ENCODE results near the gene KRTAP6-1. TPM values are rescaled to one million over a fixed set of nuclear protein-coding genes. Genes with fewer than 3 reads are reported as not detected.

The KRTAP6-1 gene
- total and polyA plus RNA-seq, 2 experiments from 2014 or later: not detected

GRCh38 chr21:30612132-30612531 lies 1.6 kb downstream of the KRTAP6-1 start:
- in situ Hi-C loops (cut with MboI): no loop called here
- WGBS, 2 experiments (ENCODE audit: low coverage in 1 of 2, low lambda C conversion rate in 2 of 2, missing lambda C conversion rate in 2 of 2): 38 to 44% methylated on average over 2 of the region's 2 CpGs
- no peak overlapping the region for H3K4me3 ChIP-seq

GRCh38 chr21:30605968-30606367 lies 7.8 kb downstream of the KRTAP6-1 start:
- no peak overlapping the region for H3K9ac ChIP-seq
- H3K9me3 ChIP-seq (ENCODE audit: low read depth): peaks cover 9% of the 10 kb centered on the region
- no peak overlapping the region for H3K4me3 ChIP-seq
- WGBS, 2 experiments (ENCODE audit: low coverage in 1 of 2, low lambda C conversion rate in 2 of 2, missing lambda C conversion rate in 2 of 2): 30 to 32% methylated on average over 2 of the region's 2 CpGs
- in situ Hi-C loops (cut with MboI): no loop called here
- no peaks in the 10 kb centered on the region for H3K4me1 ChIP-seq (ENCODE audit: insufficient read depth)
- no peak overlapping the region for H2AFZ ChIP-seq
- no peak overlapping the region for H3K27ac ChIP-seq
- no peaks in the 10 kb centered on the region for H3K79me2 ChIP-seq (ENCODE audit: insufficient read depth)
- no peak for TF ChIP-seq EZH2phosphoT487 (IDR thresholded peaks at IDR 0.05; ENCODE audit: insufficient read depth, low read depth)
- TF ChIP-seq EZH2 (IDR thresholded peaks at IDR 0.05; ENCODE audit: insufficient read depth, poor library complexity, severe bottlenecking): no peak
- H3F3A ChIP-seq (ENCODE audit: insufficient read depth): no peaks in the 10 kb centered on the region
- no peak for DNase-seq
- H3K4me2 ChIP-seq (ENCODE audit: unreplicated experiment): no peak overlapping the region
- H3K9me2 ChIP-seq (ENCODE audit: insufficient read depth): no peaks in the 10 kb centered on the region
- no peaks in the 10 kb centered on the region for H4K20me1 ChIP-seq (ENCODE audit: insufficient read depth)
- H3K27me3 ChIP-seq (replicated peaks; ENCODE audit: insufficient read depth): no peaks in the 10 kb centered on the region
- H3K36me3 ChIP-seq (ENCODE audit: low read depth): no peaks in the 10 kb centered on the region

More at GRCh38 chr21:30612132-30612531, 1.6 kb downstream of the KRTAP6-1 start:
- no peak overlapping the region for H3K4me2 ChIP-seq (ENCODE audit: unreplicated experiment)
- H3K27me3 ChIP-seq (replicated peaks; ENCODE audit: insufficient read depth): no peaks in the 10 kb centered on the region
- no peaks in the 10 kb centered on the region for H4K20me1 ChIP-seq (ENCODE audit: insufficient read depth)
- H3K4me1 ChIP-seq (ENCODE audit: insufficient read depth): no peaks in the 10 kb centered on the region
- no peaks in the 10 kb centered on the region for H3K36me3 ChIP-seq (ENCODE audit: low read depth)
- no peaks in the 10 kb centered on the region for H3K9me2 ChIP-seq (ENCODE audit: insufficient read depth)
- TF ChIP-seq EZH2 (IDR thresholded peaks at IDR 0.05; ENCODE audit: insufficient read depth, poor library complexity, severe bottlenecking) (no peak), EZH2phosphoT487 (IDR thresholded peaks at IDR 0.05; ENCODE audit: insufficient read depth, low read depth) (no peak)
- H3K79me2 ChIP-seq (ENCODE audit: insufficient read depth): no peaks in the 10 kb centered on the region
- no peak overlapping the region for H3K27ac ChIP-seq
- H3K9me3 ChIP-seq (ENCODE audit: low read depth): peaks cover 5% of the 10 kb centered on the region
- no peak overlapping the region for H2AFZ ChIP-seq
- no peak overlapping the region for H3K9ac ChIP-seq
- no peak for DNase-seq
- no peaks in the 10 kb centered on the region for H3F3A ChIP-seq (ENCODE audit: insufficient read depth)

GRCh38 chr21:30600787-30601186 lies 12.9 kb downstream of the KRTAP6-1 start, which contains the start of gene KRTAP22-1:
Gene KRTAP22-1 (plus strand): TSS chr21:30601087.
- no peak for TF ChIP-seq EZH2phosphoT487 (IDR thresholded peaks at IDR 0.05; ENCODE audit: insufficient read depth, low read depth)
- TF ChIP-seq EZH2 (IDR thresholded peaks at IDR 0.05; ENCODE audit: insufficient read depth, poor library complexity, severe bottlenecking): no peak
- 3 to 4% methylated on average over 1 of the region's 1 CpG for WGBS, 2 experiments (ENCODE audit: low coverage in 1 of 2, low lambda C conversion rate in 2 of 2, missing lambda C conversion rate in 2 of 2)
- H3K27me3 ChIP-seq (replicated peaks; ENCODE audit: insufficient read depth): no peaks in the 10 kb centered on the region
- H3F3A ChIP-seq (ENCODE audit: insufficient read depth): no peaks in the 10 kb centered on the region
- H3K9me3 ChIP-seq (ENCODE audit: low read depth): peaks cover 4% of the 10 kb centered on the region
- no peak within 1 kb of the TSS for H2AFZ ChIP-seq
- no peak within 1 kb of the TSS for H3K4me2 ChIP-seq (ENCODE audit: unreplicated experiment)
- H3K4me3 ChIP-seq: no peak within 1 kb of the TSS
- H4K20me1 ChIP-seq (ENCODE audit: insufficient read depth): no peaks in the 10 kb centered on the region
- H3K4me1 ChIP-seq (ENCODE audit: insufficient read depth): no peaks in the 10 kb centered on the region
- no peaks in the 10 kb centered on the region for H3K79me2 ChIP-seq (ENCODE audit: insufficient read depth)
- no peak within 1 kb of the TSS for H3K27ac ChIP-seq
- no peaks in the 10 kb centered on the region for H3K36me3 ChIP-seq (ENCODE audit: low read depth)
- H3K9me2 ChIP-seq (ENCODE audit: insufficient read depth): no peaks in the 10 kb centered on the region
- in situ Hi-C loops (cut with MboI): no loop called here
- DNase-seq: no peak
- no peak within 1 kb of the TSS for H3K9ac ChIP-seq

GRCh38 chr21:30598802-30599201 lies 14.9 kb downstream of the KRTAP6-1 start, which contains the start of gene KRTAP6-2:
Gene KRTAP6-2 (minus strand): TSS chr21:30598902. CDS start chr21:30598874, 28 bp downstream.
- Histone ChIP-seq H3K36me3 (ENCODE audit: low read depth) (no peaks in the 10 kb centered on the region), H3K9me3 (ENCODE audit: low read depth) (peaks cover 4% of the 10 kb centered on the region), H3F3A (ENCODE audit: insufficient read depth) (no peaks in the 10 kb centered on the region), H3K4me1 (ENCODE audit: insufficient read depth) (no peaks in the 10 kb centered on the region), H2AFZ (no peak within 1 kb of the TSS), H3K79me2 (ENCODE audit: insufficient read depth) (no peaks in the 10 kb centered on the region), H3K27ac (no peak within 1 kb of the TSS), H3K9ac (no peak within 1 kb of the TSS), H3K9me2 (ENCODE audit: insufficient read depth) (no peaks in the 10 kb centered on the region), H4K20me1 (ENCODE audit: insufficient read depth) (no peaks in the 10 kb centered on the region), H3K27me3 (replicated peaks; ENCODE audit: insufficient read depth) (no peaks in the 10 kb centered on the region), H3K4me3 (no peak within 1 kb of the TSS), H3K4me2 (ENCODE audit: unreplicated experiment) (no peak within 1 kb of the TSS)
- no peak for DNase-seq
- in situ Hi-C loops (cut with MboI): no loop called here
- TF ChIP-seq EZH2 (IDR thresholded peaks at IDR 0.05; ENCODE audit: insufficient read depth, poor library complexity, severe bottlenecking) (no peak), EZH2phosphoT487 (IDR thresholded peaks at IDR 0.05; ENCODE audit: insufficient read depth, low read depth) (no peak)
- WGBS, 2 experiments (ENCODE audit: low coverage in 1 of 2, low lambda C conversion rate in 2 of 2, missing lambda C conversion rate in 2 of 2): 62 to 78% methylated on average over 6 of the region's 6 CpGs

- no peaks in the 10 kb centered on the region for H3K9me2 ChIP-seq (ENCODE audit: insufficient read depth)
- no peak within 1 kb of the TSS for H3K27ac ChIP-seq
- no peaks in the 10 kb centered on the region for H3K4me1 ChIP-seq (ENCODE audit: insufficient read depth)
- 40 to 43% methylated on average over 4 of the region's 4 CpGs for WGBS, 2 experiments (ENCODE audit: low coverage in 1 of 2, low lambda C conversion rate in 2 of 2, missing lambda C conversion rate in 2 of 2)
- no peak within 1 kb of the TSS for H2AFZ ChIP-seq
- no peaks in the 10 kb centered on the region for H4K20me1 ChIP-seq (ENCODE audit: insufficient read depth)
- no peaks in the 10 kb centered on the region for H3F3A ChIP-seq (ENCODE audit: insufficient read depth)
- no peak within 1 kb of the TSS for H3K4me2 ChIP-seq (ENCODE audit: unreplicated experiment)
- H3K36me3 ChIP-seq (ENCODE audit: low read depth): no peaks in the 10 kb centered on the region
- TF ChIP-seq EZH2phosphoT487 (IDR thresholded peaks at IDR 0.05; ENCODE audit: insufficient read depth, low read depth) (no peak), EZH2 (IDR thresholded peaks at IDR 0.05; ENCODE audit: insufficient read depth, poor library complexity, severe bottlenecking) (no peak)
- H3K79me2 ChIP-seq (ENCODE audit: insufficient read depth): no peaks in the 10 kb centered on the region
- H3K4me3 ChIP-seq: no peak within 1 kb of the TSS
- no peaks in the 10 kb centered on the region for H3K9me3 ChIP-seq (ENCODE audit: low read depth)
- in situ Hi-C loops (cut with MboI): no loop called here
- H3K27me3 ChIP-seq (replicated peaks; ENCODE audit: insufficient read depth): no peaks in the 10 kb centered on the region
- H3K9ac ChIP-seq: no peak within 1 kb of the TSS
- DNase-seq: no peak
These were observed 21.6 kb downstream of the KRTAP6-1 start, which contains the start of gene KRTAP6-3 for GRCh38 chr21:30592140-30592539. Gene KRTAP6-3 (plus strand): TSS chr21:30592440. CDS start chr21:30592446, 6 bp downstream.
